GM19023 (cell line): ENCODE measurements around the gene RGS8.

Experiments used
- ATAC-seq: cut with Tn5 transposase; IDR thresholded peaks from one replicate; pipeline ENCODE4 v1.9.1; 2021; ENCODE audit warnings: mild to moderate bottlenecking, moderate library complexity; ENCODE audit not compliant: unreplicated experiment

Gene RGS8

DNA sequence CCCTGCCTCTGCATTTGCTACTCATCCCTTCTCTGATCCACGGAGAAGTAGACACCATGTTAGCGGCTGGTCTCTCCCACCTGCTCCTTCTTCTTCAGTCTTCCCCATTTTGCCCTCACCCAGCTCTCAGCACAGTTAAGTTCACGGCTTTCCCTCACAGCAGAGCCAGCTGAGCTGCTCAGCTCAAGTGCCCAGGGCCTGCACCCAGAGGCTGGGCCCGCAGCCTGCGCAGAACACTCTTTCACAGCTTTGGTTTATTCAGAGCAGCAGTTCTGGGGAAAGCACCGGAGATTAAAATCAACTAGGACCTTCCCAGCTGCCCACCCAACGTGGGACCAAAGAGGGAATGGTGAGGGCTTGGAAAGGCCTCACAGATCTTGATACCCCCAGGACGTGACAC is 41.9 kb downstream of the RGS8 start:
- no peak for ATAC-seq

DNA sequence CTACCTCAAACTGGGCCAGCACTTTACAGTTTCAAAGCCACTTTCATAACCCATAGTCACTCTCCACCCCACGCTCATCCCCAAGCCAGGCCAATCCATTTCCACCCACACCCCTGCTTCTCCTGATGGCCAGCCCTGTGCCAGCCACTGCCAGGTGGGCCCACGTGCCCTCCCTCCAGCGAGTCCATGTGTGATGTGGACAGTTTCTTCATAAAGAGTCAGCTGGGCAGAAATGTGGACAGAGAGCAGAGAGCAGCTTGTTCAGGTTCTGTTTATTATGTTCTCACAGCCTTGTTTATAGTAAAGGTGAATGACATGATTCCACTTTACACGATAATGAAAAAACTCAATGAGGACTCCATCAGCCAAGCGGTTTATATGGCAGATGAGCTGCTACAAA is 42.8 kb downstream of the RGS8 start:
- no peak for ATAC-seq

DNA sequence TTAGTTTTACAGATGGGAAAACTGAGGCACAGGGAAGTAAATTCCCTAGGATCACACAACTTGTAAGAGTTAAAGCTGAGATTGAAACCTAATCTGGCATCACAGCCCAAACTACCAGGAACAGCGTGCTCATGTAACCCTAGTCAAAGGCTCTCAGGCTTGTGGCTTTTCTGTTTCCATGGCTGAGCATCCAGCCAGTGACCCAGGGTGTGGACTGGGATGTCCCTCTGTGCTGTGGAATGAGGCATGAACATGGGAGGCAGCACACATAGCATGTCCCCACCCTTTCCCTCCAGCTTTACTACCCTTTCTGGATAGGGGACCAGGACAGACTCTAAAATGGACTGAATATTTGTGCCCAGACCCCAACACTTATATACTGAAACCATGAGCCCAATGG is 45.1 kb downstream of the RGS8 start:
- ATAC-seq: no peak

- ATAC-seq: no peak
Observed at GRCh38 chr1:182637769-182638168, 46.6 kb downstream of the RGS8 start.

DNA sequence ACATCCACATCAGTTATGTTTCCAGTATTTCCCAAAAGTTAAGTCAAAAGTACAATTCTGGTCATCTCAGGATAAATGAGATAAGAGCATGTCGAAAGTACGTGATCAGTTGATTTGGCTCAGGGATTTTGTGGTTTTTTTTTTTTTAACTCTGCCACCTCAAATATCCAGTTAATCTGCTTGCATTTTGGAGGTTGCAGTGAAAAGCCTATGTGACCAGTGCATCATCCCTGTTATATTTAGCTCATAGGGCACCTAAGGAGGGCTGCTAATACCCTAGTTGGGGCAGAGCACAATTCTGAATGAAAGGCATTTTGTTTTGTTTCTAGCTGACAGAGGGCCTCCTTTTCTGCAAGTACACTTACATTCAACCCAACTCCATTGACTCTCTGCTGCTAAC is 48.5 kb downstream of the RGS8 start:
- no peak for ATAC-seq
